Measurements from ENCODE around the gene IPP.
"Not testable (repeated sequence)": the region's sequence is repeated elsewhere in the genome, so short reads cannot be mapped to it uniquely, and the experiment has no call there.

Gene IPP

GRCh38 chr1:45739641-45740156 is 10.8 kb downstream of the IPP start:
- DNase-seq (ENCODE audit: low read depth, low spot score), result not testable (repeated sequence)

- no peak for DNase-seq (ENCODE audit: low read depth, low spot score)
Observed at GRCh38 chr1:45739137-45739536, 11.3 kb downstream of the IPP start.

GRCh38 chr1:45730780-45731319 is 19.6 kb downstream of the IPP start:
- DNase-seq (ENCODE audit: low read depth, low spot score), result no peak

- DNase-seq (ENCODE audit: low read depth, low spot score), result no peak
Observed at GRCh38 chr1:45730075-45730779, 20.2 kb downstream of the IPP start.

- DNase-seq (ENCODE audit: low read depth, low spot score), result not testable (repeated sequence)
Observed at GRCh38 chr1:45726007-45726406, 24.4 kb downstream of the IPP start.

- DNase-seq (ENCODE audit: low read depth, low spot score), result no peak
Observed at GRCh38 chr1:45723248-45723930, 27.1 kb downstream of the IPP start.

GRCh38 chr1:45722809-45723208 is 27.6 kb downstream of the IPP start:
- no peak for DNase-seq (ENCODE audit: low read depth, low spot score)

GRCh38 chr1:45721207-45721606 is 29.2 kb downstream of the IPP start:
- no peak for DNase-seq (ENCODE audit: low read depth, low spot score)

- DNase-seq (ENCODE audit: low read depth, low spot score), result no peak
Observed at GRCh38 chr1:45718289-45718688, 32.2 kb downstream of the IPP start.

- not testable (repeated sequence) for DNase-seq (ENCODE audit: low read depth, low spot score)
Observed at GRCh38 chr1:45717386-45717785, 33.1 kb downstream of the IPP start.

GRCh38 chr1:45716700-45717099 is 33.8 kb downstream of the IPP start:
- DNase-seq (ENCODE audit: low read depth, low spot score), result no peak

- no peak for DNase-seq (ENCODE audit: low read depth, low spot score)
Observed at GRCh38 chr1:45713711-45714110, 36.7 kb downstream of the IPP start.

- no peak for DNase-seq (ENCODE audit: low read depth, low spot score)
Observed at GRCh38 chr1:45704637-45705036, 45.8 kb downstream of the IPP start.

GRCh38 chr1:45694823-45695222 is 55.6 kb downstream of the IPP start:
- no peak for DNase-seq (ENCODE audit: low read depth, low spot score)

GRCh38 chr1:45693811-45694210 is 56.6 kb downstream of the IPP start:
- not testable (repeated sequence) for DNase-seq (ENCODE audit: low read depth, low spot score)

- DNase-seq (ENCODE audit: low read depth, low spot score), result peak; percentile 79
Observed at GRCh38 chr1:45687754-45688740, 62.4 kb downstream of the IPP start, which contains the start of gene TMEM69. Gene TMEM69 (plus strand): TSS chr1:45688181. CDS start chr1:45691069, 2,888 bp downstream.

- peak; percentile 94 for DNase-seq (ENCODE audit: low read depth, low spot score)
Observed at GRCh38 chr1:45687014-45687753, 63.3 kb downstream of the IPP start.

- peak; percentile 59 for DNase-seq (ENCODE audit: low read depth, low spot score)
Observed at GRCh38 chr1:45686288-45687013, 64.0 kb downstream of the IPP start, which contains the start of gene GPBP1L1. Gene GPBP1L1 (minus strand): TSS chr1:45686533. CDS start chr1:45659087, 27,446 bp downstream.

GRCh38 chr1:45686015-45686287 is 64.5 kb downstream of the IPP start:
- DNase-seq (ENCODE audit: low read depth, low spot score), result no peak
